Measurements from ENCODE around the gene HSD11B1L.
"Not testable (repeated sequence)": the region's sequence is repeated elsewhere in the genome, so short reads cannot be mapped to it uniquely, and the experiment has no call there.

- not testable (repeated sequence) for TF ChIP-seq CTCF (IDR thresholded peaks at IDR 0.05; ENCODE audit: extremely low read depth in 1 of 2, insufficient read depth in 1 of 2, low read depth in 1 of 2, low read length in 2 of 2); EZH2 (IDR thresholded peaks at IDR 0.05; ENCODE audit: borderline replicate concordance, low read depth, low read length, severe bottlenecking)
These were observed 52.3 kb downstream of the HSD11B1L start for GRCh38 chr19:5733172-5733571.

Data from endothelial cell of umbilical vein (primary cell).